SIG-M5 treated with dmso at 0.1 percent for 504 hours (cell line): ENCODE measurements around the gene RAB25.
"Not testable (repeated sequence)": the region's sequence is repeated elsewhere in the genome, so short reads cannot be mapped to it uniquely, and the experiment has no call there.

Experiments used
- DNase-seq: peaks from one replicate; lab custom pipeline; 2025; ENCODE audit not compliant: unreplicated experiment; lab: John Stamatoyannopoulos, UW

The RAB25 gene

DNA sequence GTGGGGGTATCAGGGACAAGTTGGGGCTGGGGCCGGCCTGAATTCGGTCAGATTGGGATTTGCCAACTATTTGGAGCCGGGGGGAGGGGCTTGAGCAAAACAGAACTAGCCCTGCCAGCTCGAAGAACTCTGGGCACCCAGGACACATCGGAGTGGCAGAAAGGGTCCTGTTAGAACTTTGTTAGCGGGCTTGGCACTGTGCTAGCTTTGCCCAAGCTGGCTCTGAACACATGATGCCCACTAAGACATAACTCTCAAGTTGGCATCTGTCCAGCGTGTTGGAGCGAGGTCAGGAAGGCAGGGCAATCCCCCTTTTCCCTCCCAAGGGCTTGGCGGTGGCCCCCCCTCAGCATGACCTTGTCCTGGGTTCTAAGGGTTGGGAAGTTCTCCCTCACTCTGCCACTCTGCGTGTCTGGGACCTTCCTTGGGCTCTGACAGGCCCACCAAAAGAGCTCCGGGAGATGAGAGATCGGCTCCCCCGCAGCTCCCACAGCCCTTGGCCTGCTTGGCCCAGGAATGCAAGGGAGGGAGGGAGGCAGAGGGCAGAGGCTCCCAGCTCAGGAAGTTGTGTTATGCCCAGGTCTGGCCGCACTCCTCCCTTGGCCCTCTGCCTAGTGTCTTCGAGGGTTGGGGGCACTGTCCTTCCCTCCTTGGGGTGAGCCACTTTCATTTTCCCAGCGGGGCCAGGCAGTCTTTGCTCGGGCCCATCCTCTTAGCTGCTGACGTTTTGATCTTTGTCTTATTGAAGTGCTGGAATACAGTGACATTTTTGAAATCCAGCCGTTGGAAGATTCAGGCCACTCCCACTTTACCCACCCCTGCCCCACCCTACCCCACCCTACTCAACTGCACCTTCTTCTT lies 54.8 kb downstream of the RAB25 start:
- peak; percentile 41 for DNase-seq

DNA sequence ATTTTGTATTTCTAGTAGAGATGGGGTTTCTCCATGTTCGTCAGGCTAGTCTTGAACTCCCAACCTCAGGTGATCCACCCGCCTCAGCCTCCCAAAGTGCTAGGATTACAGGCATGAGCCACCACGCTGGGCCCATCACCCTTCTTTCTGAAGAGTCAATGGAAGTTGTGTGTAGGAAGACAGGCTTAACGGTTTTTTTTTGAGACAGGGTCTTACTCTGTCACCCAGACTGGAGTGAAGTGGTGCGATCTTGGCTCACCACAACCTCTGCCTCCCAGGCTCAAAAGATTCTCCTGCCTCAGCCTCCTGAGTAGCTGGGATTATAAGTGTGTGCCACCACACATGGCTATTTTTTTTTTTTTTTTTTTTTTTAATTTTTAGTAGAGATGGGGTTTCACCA lies 55.8 kb downstream of the RAB25 start:
- DNase-seq = not testable (repeated sequence)

GRCh38 chr1:156117414-156118176 lies 56.6 kb downstream of the RAB25 start:
- DNase-seq = no peak

DNA sequence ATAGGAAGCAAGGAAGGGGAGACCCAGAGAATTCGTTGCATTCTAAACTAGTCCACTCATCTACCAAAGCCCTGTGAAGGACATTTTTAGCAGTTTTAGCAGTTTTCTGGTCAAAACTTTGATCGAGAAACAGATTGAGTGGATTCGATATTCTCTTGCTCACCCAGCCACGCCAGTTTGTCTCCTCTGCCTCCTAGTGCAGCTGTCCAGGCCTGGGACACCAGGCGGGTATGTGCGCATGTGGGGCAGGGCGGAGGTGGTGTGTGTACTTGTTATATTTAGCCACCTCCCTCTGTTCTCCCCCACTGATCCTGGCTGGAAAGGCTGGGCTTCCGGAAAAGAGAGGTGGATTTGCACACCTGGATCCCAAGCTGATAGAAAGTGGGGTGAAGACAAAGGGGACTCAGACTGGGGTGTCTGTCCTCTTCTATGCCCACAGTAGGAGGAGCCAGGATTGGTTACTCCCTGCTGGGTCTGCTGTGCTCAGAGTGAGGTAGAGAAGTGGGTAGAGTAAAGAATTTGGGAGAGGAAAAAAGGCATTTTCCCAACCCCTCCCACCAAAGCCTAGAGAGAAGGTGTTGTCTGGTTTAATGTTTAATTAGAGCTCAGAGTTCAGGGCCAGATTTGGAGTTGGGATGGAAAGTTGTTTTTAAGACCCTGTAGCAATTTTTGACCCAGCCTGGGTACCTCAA lies 57.4 kb downstream of the RAB25 start:
- no peak for DNase-seq

- peak; percentile 98 for DNase-seq
Measured at GRCh38 chr1:156119503-156120209, 58.7 kb downstream of the RAB25 start.
